22Rv1 (cell line): ENCODE results near the gene ZNF672.

Experiments used
- CTCF ChIP-seq: fragments of 450-650 bp; IDR thresholded peaks from 2 replicates; pipeline ENCODE4 v1.5.1; 2017; ENCODE audit warnings: mild to moderate bottlenecking
- ZFX ChIP-seq: fragments of 450-650 bp; IDR thresholded peaks from 2 replicates; pipeline ENCODE4 v1.6.1; 2017; ENCODE audit warnings: antibody characterized with exemption, borderline replicate concordance

GRCh38 chr1:248816042-248816851 is 21.8 kb upstream of the ZNF672 start:
- TF ChIP-seq CTCF (no peak), ZFX (no peak)
